ENCODE data around the gene AOAH.

- TF ChIP-seq POLR2A (IDR thresholded peaks at IDR 0.05) (no peak), CTCF (IDR thresholded peaks at IDR 0.05) (no peak), POLR2AphosphoS5 (IDR thresholded peaks at IDR 0.05) (no peak)
Observed at GRCh38 chr7:36668080-36668479, 56.2 kb downstream of the AOAH start.

Data from sigmoid colon (tissue), 4 donors.